Tibial artery (tissue), 4 donors: ENCODE data around the gene MUS81.
A peak's percentile ranks its signal among the peaks of the same experiment; 100 is the strongest.

Source experiments
- DNase-seq, 2 donors: peaks; one replicate each; pipeline ENCODE4 v3.0.0-alpha.2; 2019
- H3K27ac ChIP-seq, 2 donors: fragments of 200-600 bp; sonication (generic) in 1 of 2; 1 replicate in 1 of 2; 2 replicates in 1 of 2; pipeline ENCODE4 v1.5.1; 2018 to 2019; ENCODE audit warnings: mild to moderate bottlenecking in 1 of 2
- H3K27me3 ChIP-seq, 2 donors: fragments of 200-600 bp; sonication (generic) in 1 of 2; one replicate each; pipeline versions ENCODE4 v1.5.1 to v1.6.0; 2016 to 2019
- H3K36me3 ChIP-seq, 3 donors: fragments of 200-600 bp; sonication (generic) in 2 of 3; one replicate each; pipeline ENCODE4 v1.5.1; 2016 to 2019; ENCODE audit warnings: mild to moderate bottlenecking in 2 of 3
- H3K4me1 ChIP-seq, 4 donors: fragments of 200-600 bp; sonication (generic) in 2 of 4; 1 replicate in 3 of 4; 2 replicates in 1 of 4; pipeline ENCODE4 v1.5.1; 2016 to 2019
- H3K4me3 ChIP-seq, 2 donors: fragments of 200-600 bp; sonication (generic) in 1 of 2; 1 replicate in 1 of 2; 2 replicates in 1 of 2; pipeline ENCODE4 v1.5.1; 2018 to 2019; ENCODE audit warnings: mild to moderate bottlenecking in 2 of 2
- H3K9me3 ChIP-seq, 3 donors: fragments of 200-600 bp; sonication (generic) in 1 of 3; one replicate each; pipeline ENCODE4 v1.5.1; 2016 to 2019
- intact Hi-C: fragments of 100-400 bp; cut with DNase I; formaldehyde crosslinking; loops from one replicate; pipeline ENCODE4 v1.15.0; 2023; ENCODE audit warnings: low total_unique reads
- TF ChIP-seq, protein P1 (sequence below), 2 experiments: fragments of 200-600 bp in 1 of 2; fragments of 450-650 bp in 1 of 2; IDR thresholded peaks; one replicate each; pipeline ENCODE4 v1.5.1; 2017 to 2019; ENCODE audit warnings: antibody characterized with exemption in 2 of 2, mild to moderate bottlenecking in 1 of 2, moderate library complexity in 1 of 2

The MUS81 gene

DNA sequence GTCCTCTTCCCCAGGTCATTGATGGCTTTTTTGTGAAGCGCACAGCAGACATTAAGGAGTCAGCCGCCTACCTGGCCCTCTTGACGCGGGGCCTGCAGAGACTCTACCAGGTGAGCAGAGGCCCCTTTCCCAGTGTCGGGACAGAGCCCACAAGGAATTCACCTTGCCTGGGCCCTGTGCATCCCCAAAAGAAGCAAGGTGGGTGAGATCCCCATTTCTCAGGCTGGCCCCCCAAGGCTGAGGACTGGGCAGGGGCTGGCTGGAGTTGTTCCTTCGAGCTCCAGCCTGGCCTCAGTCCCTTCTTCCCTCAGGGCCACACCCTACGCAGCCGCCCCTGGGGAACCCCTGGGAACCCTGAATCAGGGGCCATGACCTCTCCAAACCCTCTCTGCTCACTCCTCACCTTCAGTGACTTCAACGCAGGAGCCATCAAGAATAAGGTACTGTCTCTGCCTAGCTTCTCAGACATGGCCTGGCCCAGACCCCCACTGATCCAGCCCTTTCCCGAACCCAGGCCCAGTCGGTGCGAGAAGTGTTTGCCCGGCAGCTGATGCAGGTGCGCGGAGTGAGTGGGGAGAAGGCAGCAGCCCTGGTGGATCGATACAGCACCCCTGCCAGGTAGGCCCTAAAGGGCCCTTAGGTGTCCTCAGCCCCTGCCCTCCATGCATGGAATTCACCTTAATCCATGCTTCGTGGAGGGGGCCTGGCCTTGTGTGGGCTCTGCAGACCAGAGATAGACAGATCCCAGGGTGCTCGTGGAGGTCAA is 4.7 kb downstream of the MUS81 start:
- H3K27me3 ChIP-seq, result no peaks in the 10 kb centered on the region
- no peak overlapping the region for H3K27ac ChIP-seq
- H3K36me3 ChIP-seq, result peaks cover 38 to 81% (median 68%) of the 10 kb centered on the region in 3 donors
- intact Hi-C loops, result no loop called here
- DNase-seq, result no peak
- no peaks in the 10 kb centered on the region for H3K9me3 ChIP-seq
- TF ChIP-seq, protein P1, sequence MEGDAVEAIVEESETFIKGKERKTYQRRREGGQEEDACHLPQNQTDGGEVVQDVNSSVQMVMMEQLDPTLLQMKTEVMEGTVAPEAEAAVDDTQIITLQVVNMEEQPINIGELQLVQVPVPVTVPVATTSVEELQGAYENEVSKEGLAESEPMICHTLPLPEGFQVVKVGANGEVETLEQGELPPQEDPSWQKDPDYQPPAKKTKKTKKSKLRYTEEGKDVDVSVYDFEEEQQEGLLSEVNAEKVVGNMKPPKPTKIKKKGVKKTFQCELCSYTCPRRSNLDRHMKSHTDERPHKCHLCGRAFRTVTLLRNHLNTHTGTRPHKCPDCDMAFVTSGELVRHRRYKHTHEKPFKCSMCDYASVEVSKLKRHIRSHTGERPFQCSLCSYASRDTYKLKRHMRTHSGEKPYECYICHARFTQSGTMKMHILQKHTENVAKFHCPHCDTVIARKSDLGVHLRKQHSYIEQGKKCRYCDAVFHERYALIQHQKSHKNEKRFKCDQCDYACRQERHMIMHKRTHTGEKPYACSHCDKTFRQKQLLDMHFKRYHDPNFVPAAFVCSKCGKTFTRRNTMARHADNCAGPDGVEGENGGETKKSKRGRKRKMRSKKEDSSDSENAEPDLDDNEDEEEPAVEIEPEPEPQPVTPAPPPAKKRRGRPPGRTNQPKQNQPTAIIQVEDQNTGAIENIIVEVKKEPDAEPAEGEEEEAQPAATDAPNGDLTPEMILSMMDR (IDR thresholded peaks at IDR 0.05), result no peak
- no peak overlapping the region for H3K4me3 ChIP-seq
- peaks cover 0 to 29% (median 22%) of the 10 kb centered on the region in 4 donors for H3K4me1 ChIP-seq

DNA sequence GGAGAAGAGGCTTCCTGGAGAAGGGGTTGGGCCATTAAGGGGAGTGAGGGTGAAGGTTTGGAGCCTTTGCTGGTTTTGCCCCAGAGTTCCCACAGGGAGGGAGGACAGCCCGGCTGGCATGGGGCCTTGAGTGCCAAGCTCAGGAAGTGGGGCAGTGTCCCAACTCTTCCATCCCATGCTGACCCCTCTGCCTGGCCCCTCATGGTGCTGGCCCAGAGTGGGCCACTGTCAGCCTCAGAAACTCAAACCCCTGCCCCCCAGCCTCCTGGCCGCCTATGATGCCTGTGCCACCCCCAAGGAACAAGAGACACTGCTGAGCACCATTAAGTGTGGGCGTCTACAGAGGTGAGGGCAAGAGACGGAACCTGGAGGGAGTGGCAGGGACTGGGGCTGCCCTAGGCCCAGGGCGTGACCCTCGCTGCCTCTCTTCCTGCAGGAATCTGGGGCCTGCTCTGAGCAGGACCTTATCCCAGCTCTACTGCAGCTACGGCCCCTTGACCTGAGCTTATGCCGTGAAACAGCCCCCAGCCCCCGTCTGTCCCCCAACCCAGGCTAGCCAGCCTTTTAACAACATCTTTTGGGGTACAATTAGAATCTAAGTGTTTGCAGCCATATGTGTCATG is 5.4 kb downstream of the MUS81 start:
- H3K9me3 ChIP-seq, result no peaks in the 10 kb centered on the region
- intact Hi-C loops, result no loop called here
- no peak for DNase-seq
- no peak overlapping the region for H3K4me3 ChIP-seq
- peaks cover 0 to 32% (median 26%) of the 10 kb centered on the region in 4 donors for H3K4me1 ChIP-seq
- H3K27me3 ChIP-seq, result no peaks in the 10 kb centered on the region
- TF ChIP-seq, protein P1 (IDR thresholded peaks at IDR 0.05), result no peak
- H3K36me3 ChIP-seq, result peaks cover 38 to 87% (median 73%) of the 10 kb centered on the region in 3 donors
- H3K27ac ChIP-seq, result no peak overlapping the region

DNA sequence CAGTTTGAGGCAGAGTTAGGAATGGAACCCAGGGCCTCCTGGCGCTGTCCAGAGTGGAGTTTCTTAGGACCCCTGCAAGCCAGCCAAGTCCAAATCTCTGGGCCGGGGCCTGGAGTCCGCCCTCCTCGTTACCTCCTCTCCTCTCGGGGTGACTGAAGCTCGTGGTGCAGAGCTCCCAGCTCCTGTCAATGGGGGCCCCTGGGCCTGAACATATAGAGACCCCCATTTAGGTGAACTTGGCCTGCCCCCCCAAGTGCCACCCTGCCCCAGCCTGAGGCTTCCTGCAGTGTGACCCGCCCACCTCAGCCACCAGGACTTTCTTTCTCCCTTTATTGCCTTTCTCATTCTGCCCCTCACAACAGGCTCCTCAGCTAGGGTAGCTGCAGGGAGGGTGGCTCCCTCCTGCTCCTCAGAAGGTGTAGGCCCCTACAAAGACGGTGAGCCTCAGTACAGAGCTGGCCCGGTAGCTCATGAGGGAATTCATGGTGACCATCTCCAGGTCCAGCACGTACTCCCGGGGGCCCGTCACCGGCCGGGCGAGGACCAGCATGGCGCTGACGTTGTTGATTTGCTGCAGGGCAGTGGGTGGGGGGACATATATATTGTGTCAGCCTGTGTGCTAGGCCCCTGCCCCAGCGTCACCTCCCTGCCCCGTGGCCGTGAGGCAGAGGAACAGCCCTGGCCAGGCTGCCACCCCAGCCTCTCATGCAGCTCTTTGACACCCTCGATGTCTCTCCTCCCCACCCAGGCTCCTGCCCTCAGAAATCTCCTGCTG is 6.5 kb downstream of the MUS81 start:
- no peak for DNase-seq
- intact Hi-C loops, result no loop called here
- TF ChIP-seq, protein P1 (IDR thresholded peaks at IDR 0.05), result no peak

DNA sequence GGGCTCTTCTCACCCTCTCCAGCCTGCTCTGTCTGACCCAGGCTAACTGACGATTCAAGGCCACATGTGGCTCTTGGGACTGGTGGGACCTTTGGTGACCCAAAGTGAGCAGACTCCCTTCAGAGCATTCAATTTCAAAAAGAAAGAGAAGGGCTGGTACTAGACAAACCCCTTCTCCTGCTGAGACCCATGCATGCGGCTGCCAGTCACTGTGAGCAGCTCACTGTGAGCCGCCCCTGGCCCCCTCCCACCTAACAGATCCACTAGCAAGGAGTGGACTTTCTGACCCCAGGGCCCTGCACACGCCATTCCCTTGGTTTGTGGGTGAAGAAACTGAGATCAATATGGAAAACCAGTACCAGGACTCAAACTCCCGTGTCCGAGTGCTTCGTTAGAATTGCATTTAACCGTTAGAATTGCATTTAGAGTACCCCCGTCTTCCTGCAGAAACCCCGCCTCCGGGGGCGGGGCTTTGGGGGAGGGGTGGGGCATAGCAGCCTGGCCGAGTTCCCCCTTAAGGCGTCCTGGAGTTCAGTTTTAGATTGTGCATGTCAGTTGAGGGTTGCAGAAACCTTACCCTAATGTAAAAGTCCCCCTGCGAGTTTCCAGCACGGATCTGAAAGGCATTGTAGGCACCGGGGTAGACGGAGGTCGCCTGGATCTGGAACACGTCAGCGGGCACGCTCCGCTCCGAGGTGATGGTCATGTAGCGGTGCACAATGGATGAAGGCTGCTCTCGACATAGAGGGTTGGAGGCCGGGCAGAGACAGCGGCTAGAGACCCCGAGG is 7.2 kb downstream of the MUS81 start:
- peaks cover 0 to 32% (median 24%) of the 10 kb centered on the region in 4 donors for H3K4me1 ChIP-seq
- no peaks in the 10 kb centered on the region for H3K9me3 ChIP-seq
- no peak overlapping the region for H3K27ac ChIP-seq
- H3K4me3 ChIP-seq, result no peak overlapping the region
- TF ChIP-seq, protein P1 (IDR thresholded peaks at IDR 0.05), result no peak
- H3K27me3 ChIP-seq, result no peaks in the 10 kb centered on the region
- no peak for DNase-seq
- H3K36me3 ChIP-seq, result peaks cover 29 to 80% (median 68%) of the 10 kb centered on the region in 3 donors
- intact Hi-C loops, result no loop called here

More for the DNA sequence above, 6.5 kb downstream of the MUS81 start:
- Histone ChIP-seq H3K36me3 (peaks cover 37 to 87% (median 73%) of the 10 kb centered on the region in 3 donors), H3K4me1 (peaks cover 0 to 33% (median 29%) of the 10 kb centered on the region in 4 donors), H3K4me3 (no peak overlapping the region), H3K27ac (no peak overlapping the region), H3K9me3 (no peaks in the 10 kb centered on the region), H3K27me3 (no peaks in the 10 kb centered on the region)

DNA sequence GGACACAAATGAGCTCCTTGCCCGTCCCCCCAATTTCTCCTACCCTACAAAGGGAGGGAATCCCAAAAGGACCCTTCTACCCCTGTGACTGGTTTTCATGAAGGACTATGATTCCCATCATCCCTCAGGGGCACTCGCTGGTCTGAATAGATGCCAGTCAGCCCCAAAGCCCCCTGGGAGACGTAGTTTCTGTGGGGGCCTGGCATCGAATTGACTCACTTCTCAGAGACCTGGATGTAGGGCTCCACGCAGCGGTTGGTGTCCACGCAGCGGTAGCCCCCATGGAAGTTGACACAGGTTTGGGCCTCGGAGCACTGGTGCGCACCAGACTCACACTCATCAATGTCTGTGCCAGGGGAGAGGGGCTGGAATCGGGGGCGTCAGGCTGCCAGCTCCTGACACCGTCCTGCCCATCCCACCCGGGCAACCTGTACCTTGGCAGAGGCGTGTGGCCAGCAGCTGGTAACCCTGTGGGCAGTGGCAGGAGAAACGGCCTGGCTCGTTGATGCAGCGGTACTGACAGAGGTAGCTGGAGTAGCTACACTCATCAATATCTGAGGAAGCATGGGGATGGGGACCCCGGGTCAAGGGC is 7.9 kb downstream of the MUS81 start:
- intact Hi-C loops, result no loop called here
- Histone ChIP-seq H3K4me3 (no peak overlapping the region), H3K9me3 (no peaks in the 10 kb centered on the region), H3K4me1 (peaks cover 0 to 32% (median 20%) of the 10 kb centered on the region in 4 donors), H3K27me3 (no peaks in the 10 kb centered on the region), H3K27ac (peak overlapping the region in 1 of 2 donors; percentile 3), H3K36me3 (peaks cover 23 to 73% (median 61%) of the 10 kb centered on the region in 3 donors)
- TF ChIP-seq, protein P1 (IDR thresholded peaks at IDR 0.05), result no peak
- peak in 1 of 2 donors; percentile 69 for DNase-seq
